ENCODE measurements around the gene HIVEP3.

Gene HIVEP3

GRCh38 chr1:41537788-41538351 is 380.9 kb downstream of the HIVEP3 start:
- Histone ChIP-seq H3K9ac (ENCODE audit: insufficient read length) (no peak overlapping the region), H3K4me3 (no peak overlapping the region), H3K36me3 (ENCODE audit: insufficient read depth, low read length) (no peaks in the 10 kb centered on the region), H3K9me3 (ENCODE audit: low read depth, low read length) (no peaks in the 10 kb centered on the region), H3K27ac (no peak overlapping the region)
- no peak for DNase-seq (ENCODE audit: low read depth, low spot score)
- TF ChIP-seq FOXP2 (optimal IDR thresholded peaks at IDR 0.05; ENCODE audit: control extremely low read depth, extremely low read length, insufficient read depth) (no peak), POLR2AphosphoS5 (IDR thresholded peaks at IDR 0.05; ENCODE audit: borderline replicate concordance, low read depth, low read length) (no peak), EZH2 (IDR thresholded peaks at IDR 0.05) (no peak)

GRCh38 chr1:41537251-41537650 is 381.5 kb downstream of the HIVEP3 start:
- DNase-seq (ENCODE audit: low read depth, low spot score) = no peak
- H3K36me3 ChIP-seq (ENCODE audit: insufficient read depth, low read length) = no peaks in the 10 kb centered on the region
- no peak for TF ChIP-seq POLR2AphosphoS5 (IDR thresholded peaks at IDR 0.05; ENCODE audit: borderline replicate concordance, low read depth, low read length)
- no peak for TF ChIP-seq FOXP2 (optimal IDR thresholded peaks at IDR 0.05; ENCODE audit: control extremely low read depth, extremely low read length, insufficient read depth)
- no peak for TF ChIP-seq EZH2 (IDR thresholded peaks at IDR 0.05)
- no peak overlapping the region for H3K9ac ChIP-seq (ENCODE audit: insufficient read length)
- H3K4me3 ChIP-seq = no peak overlapping the region
- no peak overlapping the region for H3K27ac ChIP-seq
- H3K9me3 ChIP-seq (ENCODE audit: low read depth, low read length) = no peaks in the 10 kb centered on the region

- no peak overlapping the region for H3K4me3 ChIP-seq
- TF ChIP-seq EZH2 (IDR thresholded peaks at IDR 0.05) (no peak), POLR2AphosphoS5 (IDR thresholded peaks at IDR 0.05; ENCODE audit: borderline replicate concordance, low read depth, low read length) (no peak), FOXP2 (optimal IDR thresholded peaks at IDR 0.05; ENCODE audit: control extremely low read depth, extremely low read length, insufficient read depth) (no peak)
- no peak for DNase-seq (ENCODE audit: low read depth, low spot score)
- no peaks in the 10 kb centered on the region for H3K9me3 ChIP-seq (ENCODE audit: low read depth, low read length)
- no peak overlapping the region for H3K27ac ChIP-seq
- no peak overlapping the region for H3K9ac ChIP-seq (ENCODE audit: insufficient read length)
- H3K36me3 ChIP-seq (ENCODE audit: insufficient read depth, low read length) = no peaks in the 10 kb centered on the region
Observed at GRCh38 chr1:41536361-41536802, 382.3 kb downstream of the HIVEP3 start.

- H3K9me3 ChIP-seq (ENCODE audit: low read depth, low read length) = no peaks in the 10 kb centered on the region
- no peak overlapping the region for H3K27ac ChIP-seq
- H3K36me3 ChIP-seq (ENCODE audit: insufficient read depth, low read length) = no peaks in the 10 kb centered on the region
- no peak overlapping the region for H3K9ac ChIP-seq (ENCODE audit: insufficient read length)
- DNase-seq (ENCODE audit: low read depth, low spot score) = no peak
- TF ChIP-seq POLR2AphosphoS5 (IDR thresholded peaks at IDR 0.05; ENCODE audit: borderline replicate concordance, low read depth, low read length) (no peak), EZH2 (IDR thresholded peaks at IDR 0.05) (no peak), FOXP2 (optimal IDR thresholded peaks at IDR 0.05; ENCODE audit: control extremely low read depth, extremely low read length, insufficient read depth) (no peak)
- no peak overlapping the region for H3K4me3 ChIP-seq
Observed at GRCh38 chr1:41535716-41536115, 383.0 kb downstream of the HIVEP3 start.

- H3K27ac ChIP-seq = no peak overlapping the region
- DNase-seq (ENCODE audit: low read depth, low spot score) = no peak
- H3K9ac ChIP-seq (ENCODE audit: insufficient read length) = no peak overlapping the region
- H3K36me3 ChIP-seq (ENCODE audit: insufficient read depth, low read length) = no peaks in the 10 kb centered on the region
- TF ChIP-seq FOXP2 (optimal IDR thresholded peaks at IDR 0.05; ENCODE audit: control extremely low read depth, extremely low read length, insufficient read depth) (no peak), EZH2 (IDR thresholded peaks at IDR 0.05) (no peak), POLR2AphosphoS5 (IDR thresholded peaks at IDR 0.05; ENCODE audit: borderline replicate concordance, low read depth, low read length) (no peak)
- no peaks in the 10 kb centered on the region for H3K9me3 ChIP-seq (ENCODE audit: low read depth, low read length)
- no peak overlapping the region for H3K4me3 ChIP-seq
Observed at GRCh38 chr1:41535276-41535675, 383.4 kb downstream of the HIVEP3 start.

- H3K4me3 ChIP-seq = no peak overlapping the region
- no peak overlapping the region for H3K27ac ChIP-seq
- no peak for DNase-seq (ENCODE audit: low read depth, low spot score)
- TF ChIP-seq FOXP2 (optimal IDR thresholded peaks at IDR 0.05; ENCODE audit: control extremely low read depth, extremely low read length, insufficient read depth) (no peak), EZH2 (IDR thresholded peaks at IDR 0.05) (no peak), POLR2AphosphoS5 (IDR thresholded peaks at IDR 0.05; ENCODE audit: borderline replicate concordance, low read depth, low read length) (no peak)
- no peaks in the 10 kb centered on the region for H3K36me3 ChIP-seq (ENCODE audit: insufficient read depth, low read length)
- no peak overlapping the region for H3K9ac ChIP-seq (ENCODE audit: insufficient read length)
- H3K9me3 ChIP-seq (ENCODE audit: low read depth, low read length) = no peaks in the 10 kb centered on the region
Observed at GRCh38 chr1:41534181-41535076, 384.3 kb downstream of the HIVEP3 start.

GRCh38 chr1:41533731-41534080 is 385.0 kb downstream of the HIVEP3 start:
- H3K9me3 ChIP-seq (ENCODE audit: low read depth, low read length) = no peaks in the 10 kb centered on the region
- no peak overlapping the region for H3K9ac ChIP-seq (ENCODE audit: insufficient read length)
- H3K36me3 ChIP-seq (ENCODE audit: insufficient read depth, low read length) = no peaks in the 10 kb centered on the region
- no peak for DNase-seq (ENCODE audit: low read depth, low spot score)
- TF ChIP-seq EZH2 (IDR thresholded peaks at IDR 0.05) (no peak), POLR2AphosphoS5 (IDR thresholded peaks at IDR 0.05; ENCODE audit: borderline replicate concordance, low read depth, low read length) (no peak), FOXP2 (optimal IDR thresholded peaks at IDR 0.05; ENCODE audit: control extremely low read depth, extremely low read length, insufficient read depth) (no peak)
- no peak overlapping the region for H3K27ac ChIP-seq
- H3K4me3 ChIP-seq = no peak overlapping the region

- Histone ChIP-seq H3K36me3 (ENCODE audit: insufficient read depth, low read length) (no peaks in the 10 kb centered on the region), H3K9ac (ENCODE audit: insufficient read length) (no peak overlapping the region), H3K4me3 (no peak overlapping the region), H3K9me3 (ENCODE audit: low read depth, low read length) (no peaks in the 10 kb centered on the region), H3K27ac (no peak overlapping the region)
- no peak for DNase-seq (ENCODE audit: low read depth, low spot score)
- TF ChIP-seq FOXP2 (optimal IDR thresholded peaks at IDR 0.05; ENCODE audit: control extremely low read depth, extremely low read length, insufficient read depth) = no peak
- no peak for TF ChIP-seq EZH2 (IDR thresholded peaks at IDR 0.05)
- no peak for TF ChIP-seq POLR2AphosphoS5 (IDR thresholded peaks at IDR 0.05; ENCODE audit: borderline replicate concordance, low read depth, low read length)
Observed at GRCh38 chr1:41533016-41533730, 385.5 kb downstream of the HIVEP3 start.
